Measurements from ENCODE around the gene SPEN.
"Not testable (repeated sequence)": the region's sequence is repeated elsewhere in the genome, so short reads cannot be mapped to it uniquely, and the experiment has no call there.

SPEN gene

GRCh38 chr1:15836772-15837669, 10.5 kb upstream of the SPEN start:
- Mint-ChIP-seq H3K4me3 (peak overlapping the region; percentile 94), H3K4me1 (peaks cover 20% of the 10 kb centered on the region), H3K27ac (no peak overlapping the region), H3K9me3 (peaks cover 20% of the 10 kb centered on the region), H3K27me3 (ENCODE audit: low read depth, poor library complexity) (peaks cover 8% of the 10 kb centered on the region), H3K36me3 (ENCODE audit: low read depth) (peaks cover 16% of the 10 kb centered on the region)
- DNase-seq = no peak
- no peak for TF ChIP-seq CTCF (IDR thresholded peaks at IDR 0.05)

DNA sequence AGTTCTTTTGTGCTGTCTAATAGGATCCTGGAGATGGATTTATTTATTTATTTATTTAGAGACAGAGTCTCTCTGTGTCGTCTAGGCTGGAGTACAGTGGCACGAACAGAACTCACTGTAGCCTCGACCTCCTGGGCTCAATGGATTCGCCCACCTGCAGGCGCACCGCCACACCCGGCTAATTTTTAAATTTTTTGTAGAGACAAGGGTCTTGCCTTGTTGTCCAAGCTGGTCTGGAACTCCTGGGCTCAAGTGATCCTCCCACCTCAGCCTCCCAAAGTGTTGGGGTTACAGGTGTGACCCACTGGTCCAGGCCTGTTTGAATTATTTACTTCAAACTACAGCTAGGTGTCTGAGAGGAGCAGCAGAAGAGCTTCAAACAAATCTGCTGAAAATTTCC, 9.6 kb upstream of the SPEN start:
- H3K27ac Mint-ChIP-seq = no peak overlapping the region
- peaks cover 14% of the 10 kb centered on the region for H3K9me3 Mint-ChIP-seq
- no peak for TF ChIP-seq CTCF (IDR thresholded peaks at IDR 0.05)
- H3K4me3 Mint-ChIP-seq = no peak overlapping the region
- no peak for DNase-seq
- H3K36me3 Mint-ChIP-seq (ENCODE audit: low read depth) = peaks cover 11% of the 10 kb centered on the region
- peaks cover 4% of the 10 kb centered on the region for H3K27me3 Mint-ChIP-seq (ENCODE audit: low read depth, poor library complexity)
- peaks cover 17% of the 10 kb centered on the region for H3K4me1 Mint-ChIP-seq

DNA sequence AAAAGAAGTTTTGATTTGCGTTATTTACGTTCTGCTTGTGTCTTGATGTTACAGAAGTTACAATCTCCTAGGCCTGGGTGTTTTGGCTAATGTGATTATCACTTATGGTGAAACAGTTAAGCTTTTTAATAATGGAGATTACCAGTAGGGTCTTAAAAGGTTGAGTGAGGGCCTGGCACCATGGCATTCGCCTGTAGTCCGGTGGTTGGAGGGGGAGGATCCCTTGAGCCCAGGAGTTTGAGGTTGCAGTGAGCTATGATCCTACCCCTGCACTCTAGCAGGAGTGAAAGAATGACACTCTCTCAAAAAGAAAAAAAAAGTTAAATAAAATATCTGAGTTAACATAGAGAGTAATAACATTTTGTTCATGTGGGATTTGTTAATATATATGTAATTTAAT, 8.8 kb upstream of the SPEN start:
- Mint-ChIP-seq H3K4me1 (peaks cover 14% of the 10 kb centered on the region), H3K27ac (no peak overlapping the region), H3K4me3 (no peak overlapping the region), H3K27me3 (ENCODE audit: low read depth, poor library complexity) (peaks cover 4% of the 10 kb centered on the region), H3K9me3 (peaks cover 10% of the 10 kb centered on the region), H3K36me3 (ENCODE audit: low read depth) (peaks cover 6% of the 10 kb centered on the region)
- TF ChIP-seq CTCF (IDR thresholded peaks at IDR 0.05) = no peak
- DNase-seq = no peak

DNA sequence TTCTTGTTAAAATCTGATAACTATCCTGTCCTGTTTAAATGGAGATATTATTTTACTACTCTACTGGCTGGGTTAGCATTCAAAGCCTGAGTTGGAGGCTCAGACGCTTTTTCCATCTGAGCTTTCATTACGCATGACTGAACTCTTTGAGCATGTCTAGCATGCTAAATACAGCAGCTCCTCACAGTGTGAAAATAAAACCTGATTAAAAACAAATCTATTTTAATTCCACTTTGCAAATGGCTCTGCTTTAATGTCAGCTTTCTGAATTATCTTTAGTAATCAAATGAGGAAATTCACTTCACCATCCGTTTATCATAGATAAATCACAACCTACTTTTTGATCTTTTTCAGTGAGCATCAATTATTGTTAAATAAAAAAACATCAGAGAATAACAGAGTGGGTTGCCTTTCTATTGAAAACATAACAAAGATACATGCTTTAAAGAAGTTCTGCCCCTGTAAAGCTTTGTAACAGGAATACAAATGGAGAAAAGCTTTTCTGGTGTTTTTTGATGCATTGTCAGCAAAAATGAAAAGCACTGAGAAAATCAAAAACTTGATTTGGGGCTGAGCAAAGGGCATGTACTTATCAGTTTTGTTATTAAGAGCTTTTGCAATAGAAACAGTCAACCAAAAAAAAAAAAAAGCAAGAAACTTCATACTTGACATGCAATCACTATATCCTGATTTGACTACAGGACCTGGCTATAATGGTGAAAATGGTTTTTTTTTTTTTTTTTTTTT, 3.5 kb upstream of the SPEN start:
- no peak for TF ChIP-seq CTCF (IDR thresholded peaks at IDR 0.05)
- no peaks in the 10 kb centered on the region for H3K9me3 Mint-ChIP-seq
- no peak overlapping the region for H3K27ac Mint-ChIP-seq
- H3K4me3 Mint-ChIP-seq = no peak overlapping the region
- H3K36me3 Mint-ChIP-seq (ENCODE audit: low read depth) = no peaks in the 10 kb centered on the region
- H3K27me3 Mint-ChIP-seq (ENCODE audit: low read depth, poor library complexity) = no peaks in the 10 kb centered on the region
- DNase-seq = no peak
- peaks cover 14% of the 10 kb centered on the region for H3K4me1 Mint-ChIP-seq

DNA sequence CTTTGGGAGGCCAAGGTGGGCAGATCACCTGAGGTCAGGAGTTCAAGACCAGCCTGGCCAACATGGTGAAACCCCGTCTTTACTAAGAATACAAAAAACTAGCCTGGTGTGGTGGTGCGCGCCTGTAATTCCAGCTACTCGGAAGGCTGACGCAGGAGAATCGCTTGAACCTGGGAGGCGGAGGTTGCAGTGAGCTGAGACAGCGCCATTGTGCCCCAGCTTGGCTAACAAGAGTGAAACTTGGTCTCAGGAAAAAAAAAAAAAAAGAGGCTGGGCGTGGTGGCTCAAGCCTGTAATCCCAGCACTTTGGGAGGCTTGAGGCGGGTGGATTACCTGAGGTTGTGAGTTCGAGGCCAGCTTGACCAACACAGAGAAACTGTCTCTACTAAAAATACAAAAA, 1.5 kb upstream of the SPEN start:
- DNase-seq; H3K27me3 Mint-ChIP-seq (ENCODE audit: low read depth, poor library complexity); H3K27ac Mint-ChIP-seq; H3K9me3 Mint-ChIP-seq; H3K36me3 Mint-ChIP-seq (ENCODE audit: low read depth): not testable (repeated sequence)
- H3K4me1 Mint-ChIP-seq = peaks cover 29% of the 10 kb centered on the region
- H3K4me3 Mint-ChIP-seq = peak overlapping the region; percentile 91

DNA sequence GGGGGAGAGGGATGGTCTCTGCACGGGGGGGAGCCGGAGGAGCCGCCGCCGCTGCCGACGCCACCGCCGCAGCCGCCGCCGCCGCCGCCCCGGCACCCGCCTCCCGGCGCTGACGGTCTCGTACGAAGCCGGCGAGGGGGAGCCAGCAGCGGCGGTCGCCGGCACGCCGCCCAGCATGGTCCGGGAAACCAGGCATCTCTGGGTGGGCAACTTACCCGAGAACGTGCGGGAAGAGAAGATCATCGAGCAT, 311 bp downstream of the SPEN start:
- peak overlapping the region; percentile 42 for H3K27ac Mint-ChIP-seq
- no peaks in the 10 kb centered on the region for H3K36me3 Mint-ChIP-seq (ENCODE audit: low read depth)
- no peak for DNase-seq
- peaks cover 45% of the 10 kb centered on the region for H3K4me1 Mint-ChIP-seq
- no peak for TF ChIP-seq CTCF (IDR thresholded peaks at IDR 0.05)
- H3K4me3 Mint-ChIP-seq = peak overlapping the region; percentile 91
- no peaks in the 10 kb centered on the region for H3K9me3 Mint-ChIP-seq
- no peaks in the 10 kb centered on the region for H3K27me3 Mint-ChIP-seq (ENCODE audit: low read depth, poor library complexity)

Data from nephron progenitor cell (in vitro differentiated cells).